OCI-LY7 (cell line): ENCODE measurements around the gene PKD1.

Source experiments
- CTCF ChIP-seq: fragments of 200-600 bp; sonication (generic); conservative IDR thresholded peaks from 2 replicates; pipeline ENCODE4 v1.5.1; 2014; ENCODE audit warnings: mild to moderate bottlenecking, antibody characterized with exemption, low read length, moderate library complexity, mixed read lengths
- EZH2phosphoT487 ChIP-seq: fragments of 200-600 bp; sonication (generic); IDR thresholded peaks from 2 replicates; pipeline ENCODE4 v1.6.1; 2018; ENCODE audit warnings: low read depth, borderline replicate concordance, mild to moderate bottlenecking, mixed run types, antibody characterized with exemption, low read length, moderate library complexity, mixed read lengths

- no peak for TF ChIP-seq CTCF
- no peak for TF ChIP-seq EZH2phosphoT487
These were observed 15.7 kb upstream of the PKD1 start for GRCh38 chr16:2151188-2152091.
